GM23338 (cell line): ENCODE measurements around the gene C6orf52. TPM values are rescaled to one million over a fixed set of nuclear protein-coding genes. Genes with fewer than 3 reads are reported as not detected.

Experiments used
- ATAC-seq: fragments of 200-7000 bp; cut with Tn5 transposase; 3 replicates; pipeline ENCODE4 v1.9.1; 2020
- DNase-seq: peaks from one replicate; pipeline ENCODE4 v3.0.0-alpha.2; 2015; ENCODE audit warnings: low spot score
- H2AFZ ChIP-seq: fragments of 200-600 bp; sonication (generic); 2 replicates; pipeline ENCODE4 v1.8.0; 2016; ENCODE audit warnings: antibody characterized with exemption, mild to moderate bottlenecking, moderate library complexity
- H3F3A ChIP-seq: fragments of 200-600 bp; sonication (generic); replicated peaks from 2 replicates; pipeline ENCODE4 v1.8.0; 2017; ENCODE audit warnings: antibody characterized with exemption, mixed run types, low read depth
- H3K27ac ChIP-seq: fragments of 200-600 bp; sonication (generic); 2 replicates; pipeline ENCODE4 v1.6.1; 2016; ENCODE audit warnings: low read depth
- H3K27me3 ChIP-seq: fragments of 200-600 bp; sonication (generic); 2 replicates; pipeline ENCODE4 v1.8.0; 2016; ENCODE audit warnings: mild to moderate bottlenecking, mixed run types, moderate library complexity; ENCODE audit not compliant: insufficient read depth
- H3K36me3 ChIP-seq: fragments of 200-600 bp; sonication (generic); 2 replicates; pipeline ENCODE4 v1.8.0; 2016; ENCODE audit warnings: mild to moderate bottlenecking; ENCODE audit not compliant: insufficient read depth
- H3K4me1 ChIP-seq: fragments of 200-600 bp; sonication (generic); 2 replicates; pipeline ENCODE4 v1.8.0; 2016; ENCODE audit warnings: mild to moderate bottlenecking, moderate library complexity; ENCODE audit not compliant: insufficient read depth
- H3K4me2 ChIP-seq: fragments of 200-600 bp; sonication (generic); 2 replicates; pipeline ENCODE4 v1.7.1; 2017; ENCODE audit warnings: mixed run types
- H3K4me3 ChIP-seq: fragments of 200-600 bp; sonication (generic); 2 replicates; pipeline ENCODE4 v1.6.1; 2016; ENCODE audit warnings: mixed run types
- H3K79me2 ChIP-seq: fragments of 200-600 bp; sonication (generic); replicated peaks from 2 replicates; pipeline ENCODE4 v1.8.0; 2017; ENCODE audit warnings: mild to moderate bottlenecking; ENCODE audit not compliant: insufficient read depth
- H3K9me2 ChIP-seq: fragments of 200-600 bp; sonication (generic); 2 replicates; pipeline ENCODE4 v1.8.0; 2017; ENCODE audit not compliant: insufficient read depth
- H4K20me1 ChIP-seq: fragments of 200-600 bp; sonication (generic); replicated peaks from 2 replicates; pipeline ENCODE4 v1.8.0; 2017; ENCODE audit warnings: mild to moderate bottlenecking; ENCODE audit not compliant: insufficient read depth
- H3K27ac Mint-ChIP-seq: 2 replicates; pipeline ENCODE4 v1.8.0; 2020; ENCODE audit warnings: inconsistent platforms, mild to moderate bottlenecking, moderate library complexity, mixed read lengths
- H3K27me3 Mint-ChIP-seq: 3 replicates; pipeline ENCODE4 v1.8.0; 2022; ENCODE audit warnings: low read depth, mild to moderate bottlenecking, moderate library complexity, mixed read lengths, inconsistent platforms; ENCODE audit not compliant: insufficient read depth, poor library complexity
- H3K36me3 Mint-ChIP-seq: 3 replicates; pipeline ENCODE4 v1.8.0; 2021; ENCODE audit warnings: low read depth, mild to moderate bottlenecking, inconsistent platforms, moderate library complexity, mixed read lengths
- H3K4me1 Mint-ChIP-seq: 3 replicates; pipeline ENCODE4 v1.8.0; 2020; ENCODE audit warnings: mild to moderate bottlenecking, inconsistent platforms, mixed read lengths
- H3K4me3 Mint-ChIP-seq: 3 replicates; pipeline ENCODE4 v1.8.0; 2021; ENCODE audit warnings: moderate library complexity, mild to moderate bottlenecking, inconsistent platforms, mixed read lengths
- H3K9me3 Mint-ChIP-seq: 3 replicates; pipeline ENCODE4 v1.8.0; 2020; ENCODE audit warnings: moderate library complexity, mild to moderate bottlenecking, inconsistent platforms, mixed read lengths
- CREB1 ChIP-seq: fragments of 250-450 bp; sonication (Bioruptor Pico); IDR thresholded peaks from 2 replicates; pipeline ENCODE4 v1.5.0; 2020; ENCODE audit warnings: low read depth, mild to moderate bottlenecking, moderate library complexity
- ETS1 ChIP-seq: IDR thresholded peaks from 2 replicates; pipeline ENCODE4 v1.6.1; 2016; ENCODE audit warnings: antibody characterized with exemption
- EZH2 ChIP-seq: fragments of 200-600 bp; sonication (generic); IDR thresholded peaks from one replicate; pipeline ENCODE4 v1.8.0; 2017; ENCODE audit warnings: antibody characterized with exemption, mild to moderate bottlenecking, low read depth; ENCODE audit not compliant: unreplicated experiment
- EZH2phosphoT487 ChIP-seq: fragments of 200-600 bp; sonication (generic); IDR thresholded peaks from one replicate; pipeline ENCODE4 v1.8.1; 2018; ENCODE audit warnings: antibody characterized with exemption; ENCODE audit not compliant: unreplicated experiment
- JUNB ChIP-seq: IDR thresholded peaks from one replicate; pipeline ENCODE4 v1.6.1; 2016; ENCODE audit warnings: antibody characterized with exemption; ENCODE audit not compliant: unreplicated experiment
- NANOG ChIP-seq: IDR thresholded peaks from 2 replicates; pipeline ENCODE4 v1.6.1; 2016; ENCODE audit warnings: antibody characterized with exemption, borderline replicate concordance
- POLR2AphosphoS5 ChIP-seq: IDR thresholded peaks from 2 replicates; pipeline ENCODE4 v1.6.1; 2016; ENCODE audit warnings: antibody characterized with exemption, low read depth
- REST ChIP-seq: IDR thresholded peaks from one replicate; pipeline ENCODE4 v1.6.1; 2018; ENCODE audit warnings: antibody characterized with exemption; ENCODE audit not compliant: unreplicated experiment
- ZNF114 ChIP-seq: fragments of 250-450 bp; sonication (Bioruptor Pico); IDR thresholded peaks from 2 replicates; pipeline ENCODE4 v1.5.0; 2020; ENCODE audit warnings: mild to moderate bottlenecking, moderate library complexity
- ZNF331 ChIP-seq: fragments of 250-450 bp; sonication (Bioruptor Pico); IDR thresholded peaks from 2 replicates; pipeline ENCODE4 v1.5.0; 2020; ENCODE audit warnings: low read depth, mild to moderate bottlenecking, moderate library complexity
- polyA plus RNA-seq: library from polyadenylated mRNA; unstranded; fragments of >200 nt; fragmentation: Nextera tagmentation; extraction: Ambion mirVana; gene quantifications from 2 replicates; pipeline ENCODE4 v1.2.1, GENCODE V29; 2016
- total RNA-seq: library from RNA; depleted of rRNA; stranded (reverse); fragments of >200 nt; shearing (Covaris generic); gene quantifications from 2 replicates; pipeline ENCODE4 v1.2.3, GENCODE V29; 2014
- TF ChIP-seq, protein P1 (sequence below), 2 experiments: fragments of 200-600 bp in 1 of 2; sonication (generic) in 1 of 2; conservative IDR thresholded peaks; 2 replicates each; pipeline versions ENCODE4 v1.5.1 to v1.6.1; 2016 to 2017; ENCODE audit warnings: antibody characterized with exemption in 2 of 2, low read depth in 2 of 2, mild to moderate bottlenecking in 2 of 2, moderate library complexity in 1 of 2

C6orf52 gene
- total and polyA plus RNA-seq, 2 experiments from 2014 or later, result 4.4 TPM; not detected in 1

DNA sequence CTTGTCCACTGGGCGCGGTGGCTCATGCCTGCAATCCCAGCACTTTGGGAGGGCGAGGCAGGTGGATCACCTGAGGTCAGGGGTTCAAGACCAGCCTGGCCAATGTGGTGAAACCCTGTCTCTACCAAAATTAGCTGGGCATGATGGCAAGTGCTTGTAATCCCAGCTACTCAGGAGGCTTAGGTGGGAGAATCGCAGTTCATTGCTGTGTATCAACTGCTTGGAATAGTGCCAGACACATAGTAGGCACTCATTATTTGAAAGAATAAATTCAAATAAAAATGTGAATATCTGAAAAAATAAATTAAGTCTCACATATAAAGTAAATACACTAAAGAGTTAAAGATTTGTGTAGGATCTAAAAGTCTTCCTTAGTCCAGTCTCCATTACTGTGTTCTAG, 2.2 kb upstream of the C6orf52 start (continued):
- TF ChIP-seq, protein P1, sequence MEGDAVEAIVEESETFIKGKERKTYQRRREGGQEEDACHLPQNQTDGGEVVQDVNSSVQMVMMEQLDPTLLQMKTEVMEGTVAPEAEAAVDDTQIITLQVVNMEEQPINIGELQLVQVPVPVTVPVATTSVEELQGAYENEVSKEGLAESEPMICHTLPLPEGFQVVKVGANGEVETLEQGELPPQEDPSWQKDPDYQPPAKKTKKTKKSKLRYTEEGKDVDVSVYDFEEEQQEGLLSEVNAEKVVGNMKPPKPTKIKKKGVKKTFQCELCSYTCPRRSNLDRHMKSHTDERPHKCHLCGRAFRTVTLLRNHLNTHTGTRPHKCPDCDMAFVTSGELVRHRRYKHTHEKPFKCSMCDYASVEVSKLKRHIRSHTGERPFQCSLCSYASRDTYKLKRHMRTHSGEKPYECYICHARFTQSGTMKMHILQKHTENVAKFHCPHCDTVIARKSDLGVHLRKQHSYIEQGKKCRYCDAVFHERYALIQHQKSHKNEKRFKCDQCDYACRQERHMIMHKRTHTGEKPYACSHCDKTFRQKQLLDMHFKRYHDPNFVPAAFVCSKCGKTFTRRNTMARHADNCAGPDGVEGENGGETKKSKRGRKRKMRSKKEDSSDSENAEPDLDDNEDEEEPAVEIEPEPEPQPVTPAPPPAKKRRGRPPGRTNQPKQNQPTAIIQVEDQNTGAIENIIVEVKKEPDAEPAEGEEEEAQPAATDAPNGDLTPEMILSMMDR (conservative IDR thresholded peaks at IDR 0.05; ENCODE audit: low read depth in 2 of 2), result no peak
- TF ChIP-seq ETS1 (no peak), EZH2phosphoT487 (no peak), REST (no peak), JUNB (no peak)

DNA sequence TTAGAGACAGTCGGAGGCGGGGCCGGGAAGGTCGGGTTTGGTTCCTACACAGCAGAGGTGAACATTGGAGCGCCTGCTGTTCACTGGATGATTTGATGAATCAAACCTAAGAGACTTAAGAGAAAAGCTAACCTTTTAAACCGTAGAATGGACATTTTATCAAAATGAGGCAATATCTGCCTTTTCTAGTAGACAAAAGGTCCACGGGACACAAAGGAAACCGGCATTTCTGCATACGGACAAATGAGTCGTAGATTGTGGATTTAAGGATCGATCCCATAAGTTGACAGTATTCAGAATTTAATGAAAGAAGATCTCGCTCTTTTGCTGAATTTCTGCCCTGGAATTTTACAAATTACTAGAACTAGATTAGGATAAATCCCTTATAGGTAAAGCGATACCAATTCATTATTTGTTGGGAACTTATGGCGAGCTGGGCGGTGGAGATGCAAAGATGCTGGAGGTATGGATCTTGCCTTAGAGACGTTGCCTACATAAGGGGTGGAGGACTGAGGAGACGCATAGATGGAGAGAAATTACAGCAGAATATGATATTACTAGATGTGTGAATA, 756 bp upstream of the C6orf52 start:
- DNase-seq (no peak), ATAC-seq (no peak)
- Histone ChIP-seq H3K4me1 (peaks cover 22% of the 10 kb centered on the region), H3K9me2 (no peaks in the 10 kb centered on the region), H3K27me3 (no peaks in the 10 kb centered on the region), H3K4me2 (peak overlapping the region; percentile 91), H3K27ac (peak overlapping the region; percentile 84), H3F3A (peaks cover 12% of the 10 kb centered on the region), H2AFZ (no peak overlapping the region), H3K36me3 (peaks cover 27% of the 10 kb centered on the region), H3K4me3 (peak overlapping the region; percentile 76), H4K20me1 (peaks cover 14% of the 10 kb centered on the region; the same call in 1 of the 2 replicates), H3K79me2 (peaks cover 66% of the 10 kb centered on the region)
- Mint-ChIP-seq H3K36me3 (peaks cover 40% of the 10 kb centered on the region), H3K4me3 (peak overlapping the region; percentile 90), H3K4me1 (peaks cover 23% of the 10 kb centered on the region), H3K27me3 (peaks cover 14% of the 10 kb centered on the region), H3K9me3 (peaks cover 12% of the 10 kb centered on the region), H3K27ac (peak overlapping the region; percentile 100)
- no peak for TF ChIP-seq ETS1
- TF ChIP-seq EZH2, result no peak
- TF ChIP-seq ZNF114 (CRISPR knock-in tag), result no peak
- no peak for TF ChIP-seq EZH2phosphoT487
- TF ChIP-seq POLR2AphosphoS5, result no peak
- TF ChIP-seq, protein P1 (conservative IDR thresholded peaks at IDR 0.05; ENCODE audit: low read depth in 2 of 2), result no peak
- TF ChIP-seq JUNB, result no peak
- no peak for TF ChIP-seq CREB1
- no peak for TF ChIP-seq REST
- no peak for TF ChIP-seq NANOG
- TF ChIP-seq ZNF331 (CRISPR knock-in tag), result no peak
